Measurements from ENCODE around the gene SRGAP1.

The SRGAP1 gene

DNA sequence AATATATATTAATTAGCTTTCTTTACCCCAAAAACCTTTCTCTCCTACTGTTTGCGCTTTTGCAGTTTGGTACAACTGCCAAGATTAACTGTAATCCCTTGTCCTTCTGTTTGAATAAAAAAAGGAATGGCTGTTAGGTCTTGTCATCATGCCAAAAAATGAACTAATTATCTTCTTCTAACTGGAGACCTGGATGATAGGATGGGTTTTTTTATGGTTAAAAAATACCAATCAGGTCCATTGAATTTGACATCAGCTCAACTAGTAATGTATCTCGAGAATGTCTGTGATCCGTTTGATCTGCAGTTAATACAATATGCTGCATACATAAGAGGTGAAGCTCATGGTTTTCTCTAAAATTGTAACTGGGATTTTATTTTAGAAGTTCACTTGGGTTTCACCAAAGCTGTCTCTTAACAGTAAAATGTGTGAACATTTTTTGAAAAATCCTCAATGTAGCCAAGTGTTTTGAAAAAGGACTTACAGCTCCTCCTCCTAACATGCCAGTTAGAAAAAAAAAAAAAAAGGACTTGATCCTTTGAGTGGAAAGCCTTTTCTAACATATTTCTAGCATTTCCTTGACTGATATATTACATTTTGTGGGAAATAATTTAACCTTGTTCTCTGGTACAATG, 96.8 kb downstream of the SRGAP1 start:
- no peak for DNase-seq

DNA sequence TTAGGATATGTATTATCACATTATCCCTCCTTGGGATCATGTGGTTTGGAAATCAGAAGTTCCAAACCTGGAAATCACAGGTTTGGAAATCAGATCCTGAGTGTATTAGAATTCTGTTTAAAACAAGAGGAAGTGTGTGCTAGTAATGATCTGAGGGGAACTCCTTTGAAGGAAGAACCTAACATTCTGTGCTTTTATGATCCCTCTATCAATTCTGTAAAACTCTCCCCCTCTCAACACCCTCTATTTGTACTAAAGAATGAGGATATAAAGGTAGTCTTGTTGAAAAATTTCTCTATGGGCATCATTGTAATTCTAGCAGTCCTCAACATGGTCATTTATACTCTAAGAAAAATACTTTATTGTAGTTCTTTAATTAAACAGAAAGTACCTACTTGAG, 97.4 kb downstream of the SRGAP1 start:
- DNase-seq, result no peak

DNA sequence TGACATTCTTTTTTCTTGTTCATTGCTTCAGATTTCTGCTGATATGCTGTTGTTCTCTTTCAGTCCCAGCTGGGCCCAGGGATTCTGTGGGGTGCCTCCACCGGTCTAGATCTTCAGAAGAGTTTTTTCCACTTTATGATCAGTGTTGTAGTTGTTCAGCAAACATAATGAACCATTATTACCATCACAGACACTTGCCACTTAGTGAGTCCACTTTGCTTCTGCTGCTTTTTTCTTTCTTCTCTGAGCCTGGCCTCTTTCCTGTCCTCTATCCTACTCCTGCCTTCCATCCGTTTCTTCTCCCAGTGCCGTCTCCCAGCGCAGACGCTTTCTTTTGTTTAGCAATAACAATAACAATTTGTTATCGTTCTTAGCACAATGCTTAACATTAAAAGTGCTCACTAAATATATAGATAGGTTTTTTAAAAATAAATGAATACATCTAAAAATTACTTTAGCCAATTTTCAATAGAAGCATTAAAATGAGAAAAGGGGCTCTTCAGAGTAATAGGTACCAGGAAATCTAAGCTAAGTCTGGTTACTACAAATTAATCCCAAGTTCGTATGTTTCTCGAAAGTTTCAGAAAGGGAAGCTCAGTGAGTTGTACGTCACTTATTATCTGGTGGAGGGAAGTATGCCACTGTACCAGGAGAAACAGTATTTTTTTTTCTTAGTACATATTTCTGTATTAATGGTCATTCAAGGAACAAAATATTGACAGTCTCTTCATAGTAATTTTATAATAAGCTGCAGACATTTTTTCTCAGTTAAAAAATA, 98.2 kb downstream of the SRGAP1 start:
- no peak for DNase-seq

DNA sequence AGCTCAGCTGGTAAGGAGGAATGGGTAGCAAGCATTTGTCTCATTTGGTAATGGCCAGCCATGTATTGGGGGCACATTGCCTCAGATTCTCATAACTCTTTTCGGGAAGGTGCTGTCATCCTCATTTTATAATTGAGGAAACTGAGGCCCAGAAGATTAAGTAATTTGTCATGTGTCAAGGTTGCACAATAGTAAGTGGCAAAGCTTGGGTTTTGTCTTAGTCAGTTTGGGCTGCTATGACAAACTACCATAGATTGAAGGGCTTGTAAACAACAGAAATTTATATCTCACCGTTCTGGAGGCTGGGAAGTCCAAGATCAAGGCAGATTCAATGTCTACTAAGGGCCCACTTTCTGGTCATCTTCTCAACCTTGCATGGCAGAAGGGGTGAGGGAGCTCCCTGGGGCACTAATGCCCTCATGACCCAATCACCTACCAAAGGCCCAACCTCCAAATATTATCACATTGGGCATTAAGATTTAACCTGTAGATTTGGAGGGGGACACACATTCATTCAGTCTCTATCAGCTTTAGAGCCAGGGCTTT, 99.6 kb downstream of the SRGAP1 start:
- no peak for DNase-seq

DNA sequence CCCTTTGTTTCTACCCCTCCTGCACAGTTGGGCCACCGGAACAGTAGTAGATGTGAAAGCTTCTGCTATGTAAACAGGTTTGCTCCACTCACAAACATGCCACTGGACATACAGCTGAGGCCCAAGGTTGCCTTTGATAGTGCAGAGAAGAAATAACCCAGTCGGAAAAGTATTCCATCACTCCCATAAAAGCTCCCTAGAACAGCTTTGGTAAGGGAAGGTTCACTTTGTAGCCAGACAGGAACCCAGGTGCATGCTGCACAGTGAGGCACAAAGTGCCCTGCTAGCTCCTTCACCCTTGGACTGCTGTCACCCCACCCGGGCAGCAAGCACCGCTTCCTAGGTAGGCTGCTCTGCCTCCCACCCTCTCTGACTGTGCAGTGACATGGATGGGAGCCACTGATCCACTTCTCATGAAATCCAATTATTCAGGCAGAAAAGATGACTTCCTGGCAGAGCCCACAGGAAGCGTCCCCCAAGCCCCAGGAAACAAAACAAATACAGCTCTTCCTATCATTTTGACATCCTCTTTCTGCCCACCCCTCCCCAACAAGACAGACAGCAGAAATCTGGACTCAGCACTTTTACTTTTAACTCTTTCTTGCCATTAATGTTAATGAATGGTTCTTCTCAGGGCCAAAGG, 100.2 kb downstream of the SRGAP1 start:
- no peak for DNase-seq

DNA sequence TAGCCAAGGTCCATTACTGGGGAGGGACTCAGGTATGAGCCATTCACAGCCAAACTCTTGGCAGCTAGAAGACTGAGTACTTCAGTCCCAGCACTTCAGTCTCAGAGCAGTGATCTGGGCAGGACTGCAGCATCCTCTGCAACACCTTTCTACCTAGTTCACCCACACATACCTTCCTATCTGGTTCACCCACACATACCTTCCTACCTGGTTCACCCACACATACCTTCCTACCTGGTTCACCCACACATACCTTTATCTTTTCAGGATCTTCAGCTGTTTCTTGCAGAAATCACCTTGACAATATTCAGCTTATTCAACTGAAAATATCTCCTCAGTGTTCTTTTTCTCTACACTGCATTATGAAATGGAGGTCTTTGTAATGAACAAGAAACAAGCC, 101.3 kb downstream of the SRGAP1 start:
- no peak for DNase-seq

DNA sequence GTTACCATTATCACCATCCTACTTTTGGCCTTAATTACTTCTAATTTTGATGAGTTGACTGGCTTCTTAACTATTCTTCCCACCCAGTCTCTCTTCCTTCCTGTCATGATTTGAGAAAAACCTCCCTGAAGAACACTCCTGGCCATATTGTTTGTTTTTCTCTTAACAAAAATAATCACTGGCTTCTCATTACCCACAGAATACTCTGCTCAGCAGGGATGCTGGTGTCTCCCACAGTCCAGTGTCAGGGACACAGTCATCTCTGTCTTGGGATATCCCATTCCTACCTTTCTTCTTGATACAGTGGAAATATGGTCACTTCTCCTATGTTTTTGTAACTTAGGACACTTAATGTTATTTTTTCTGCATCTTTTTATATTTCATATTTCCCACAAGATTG, 103.7 kb downstream of the SRGAP1 start:
- DNase-seq, result no peak

DNA sequence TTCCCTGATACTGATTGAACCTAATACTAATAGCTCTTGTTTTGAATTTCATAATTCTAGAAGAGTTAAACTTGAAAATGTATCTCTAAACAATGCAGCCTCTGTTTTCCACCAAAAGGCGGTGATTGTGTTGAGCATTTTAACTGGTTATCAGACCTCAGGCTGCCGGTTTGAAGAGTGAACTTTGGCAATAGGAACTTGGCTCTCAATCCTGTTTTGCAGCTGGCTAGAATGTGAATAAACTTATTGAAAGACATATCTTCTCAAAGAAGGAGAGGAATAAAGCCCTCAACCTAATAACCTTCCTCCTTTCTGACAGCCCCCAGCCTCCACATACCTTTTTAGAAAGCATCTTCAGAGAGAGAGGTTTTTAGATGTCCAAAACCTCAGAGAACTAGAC, 105.4 kb downstream of the SRGAP1 start:
- peak; percentile 33 for DNase-seq

DNA sequence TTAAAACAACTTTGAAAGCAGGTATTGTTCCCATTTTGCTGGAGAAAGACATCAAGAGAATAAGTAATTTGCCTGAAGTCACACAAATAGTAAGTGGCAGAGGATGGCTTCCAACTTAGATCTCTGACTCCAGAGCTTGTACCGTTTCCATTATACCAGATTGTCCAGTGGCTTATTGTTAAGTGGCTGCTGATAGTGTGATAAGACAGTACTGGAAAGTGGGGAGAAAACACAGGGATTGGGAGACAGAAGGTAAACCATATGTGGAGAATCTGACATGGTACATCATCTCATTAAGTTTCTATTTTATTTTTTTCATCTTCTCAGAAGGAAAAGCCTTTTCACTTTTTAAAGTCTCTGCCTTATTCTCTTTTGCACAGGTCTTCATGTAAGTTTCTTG, 108.5 kb downstream of the SRGAP1 start:
- DNase-seq, result no peak

DNA sequence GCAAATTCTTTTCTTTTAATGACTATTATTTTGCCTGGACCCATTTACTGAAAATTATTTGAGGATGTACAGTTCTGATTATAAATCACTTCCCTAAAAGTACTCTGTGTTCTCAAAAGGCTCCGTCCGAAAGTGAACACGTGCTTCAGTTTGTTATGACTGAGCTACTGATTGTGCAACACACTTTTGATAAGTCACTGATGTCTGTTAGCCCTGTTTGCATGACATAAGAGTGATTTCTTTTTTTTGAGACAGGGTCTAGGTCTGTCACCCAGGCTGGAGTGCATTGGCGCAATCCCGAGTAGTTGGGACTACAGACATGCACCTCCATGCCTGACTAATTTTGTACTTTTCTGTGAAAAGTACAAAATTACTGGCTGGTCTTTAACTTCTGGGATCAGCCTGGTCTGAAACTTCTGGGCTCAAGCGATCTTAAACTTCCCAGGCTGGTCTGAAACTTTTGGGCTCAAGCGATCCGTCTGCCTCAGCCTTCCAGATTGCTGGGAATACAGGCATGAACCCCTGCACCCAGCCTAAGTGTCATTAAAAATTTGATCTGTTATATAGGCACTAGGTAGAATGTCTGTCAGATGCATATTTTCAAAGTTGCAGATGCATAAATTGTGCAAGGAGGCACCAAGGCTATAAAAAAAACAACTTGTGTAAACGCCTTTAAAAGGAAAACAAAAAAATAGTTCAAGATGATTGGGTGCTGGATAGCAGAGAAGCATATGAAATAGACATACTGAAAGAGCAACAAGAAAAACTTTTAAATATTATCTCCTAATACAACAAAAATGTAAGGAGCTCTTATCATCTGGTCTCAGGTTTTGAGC, 111.5 kb downstream of the SRGAP1 start:
- DNase-seq, result no peak

DNA sequence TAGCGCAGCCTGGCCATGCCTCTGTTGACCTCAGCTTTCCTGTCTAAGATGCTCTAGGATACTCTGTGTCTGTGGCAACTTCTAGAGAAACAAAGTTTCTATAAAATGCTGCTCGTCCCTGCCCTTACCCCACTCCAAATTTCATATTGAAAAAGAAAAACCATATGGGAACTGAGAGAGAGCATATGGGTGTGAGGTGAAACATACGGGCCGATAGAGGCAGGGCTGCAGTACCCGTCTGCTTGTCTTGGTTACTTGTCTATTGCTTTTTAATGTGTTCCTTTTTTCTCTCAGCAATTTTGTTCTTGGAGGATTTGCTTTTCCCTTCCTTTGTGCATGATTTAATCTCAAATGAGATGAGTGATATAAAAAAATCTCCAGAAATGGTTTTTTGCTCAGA, 113.0 kb downstream of the SRGAP1 start:
- DNase-seq, result no peak

DNA sequence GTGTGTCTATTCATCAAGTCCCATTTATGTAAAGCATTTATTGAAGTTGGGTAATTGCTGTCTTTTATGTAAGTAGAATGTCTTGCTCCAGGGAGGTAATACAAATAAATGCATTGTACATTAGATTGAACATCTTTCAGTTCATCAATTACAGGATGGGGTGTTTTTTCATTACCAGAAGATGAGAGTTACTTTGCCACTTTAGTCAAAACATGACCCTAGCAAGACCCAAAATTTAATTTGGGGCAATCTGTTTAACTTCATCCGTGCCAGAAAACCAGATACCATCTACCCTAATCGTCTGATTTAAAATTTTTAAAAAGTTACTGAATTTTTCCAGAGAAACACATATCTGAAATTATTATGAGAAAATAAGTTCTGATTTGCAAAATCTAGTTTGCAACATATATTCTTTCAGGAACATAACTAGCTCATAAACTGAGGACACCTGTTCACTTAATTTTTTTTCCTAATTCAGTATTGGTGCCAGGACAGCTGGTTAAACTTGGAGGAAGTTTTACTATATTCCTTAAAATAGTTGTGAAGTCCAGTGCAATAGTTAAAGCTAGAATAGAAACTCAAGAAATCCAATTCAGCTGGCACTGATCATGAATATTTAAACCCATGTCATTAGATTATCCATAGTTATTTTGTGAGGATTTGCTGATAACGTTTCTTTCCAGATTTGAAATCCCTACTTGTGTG, 114.5 kb downstream of the SRGAP1 start:
- DNase-seq, result no peak

DNA sequence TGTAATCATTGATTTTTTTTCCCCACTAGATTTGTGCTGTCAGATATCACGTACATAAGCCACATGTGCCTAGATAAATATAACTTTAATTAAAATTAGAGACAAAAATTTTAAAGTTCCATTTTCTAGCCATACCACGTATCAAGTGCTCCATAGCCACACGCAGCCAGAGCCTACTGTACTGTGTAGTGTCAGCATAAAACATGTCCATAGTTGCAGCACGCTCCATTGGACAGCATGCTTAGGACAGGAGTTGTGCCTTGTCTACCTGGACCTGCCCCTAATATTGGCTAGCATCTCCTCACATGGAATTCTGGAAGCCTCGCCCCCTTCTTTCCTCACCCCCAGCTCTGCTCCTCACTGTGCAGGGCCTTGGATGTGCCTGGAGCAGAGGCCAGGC, 116.5 kb downstream of the SRGAP1 start:
- no peak for DNase-seq

DNA sequence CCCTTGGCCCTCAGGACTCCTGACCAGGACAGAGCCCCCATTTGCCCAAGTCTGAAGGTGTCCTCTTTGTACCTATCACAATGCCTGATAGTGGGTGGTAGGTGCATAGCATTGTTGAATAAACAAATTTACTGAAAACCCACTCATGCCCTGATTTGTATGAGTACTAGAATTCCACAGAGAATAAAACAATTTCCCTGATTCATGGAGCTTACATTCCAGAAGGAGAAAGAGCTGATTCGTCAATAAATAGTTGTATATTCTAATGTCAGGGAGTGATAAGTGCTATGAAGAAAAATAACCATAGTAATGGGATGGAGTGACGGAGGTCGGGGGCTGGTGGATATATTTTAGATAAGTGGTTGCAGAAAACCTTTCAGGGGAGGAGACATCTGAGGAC, 117.0 kb downstream of the SRGAP1 start:
- no peak for DNase-seq

DNA sequence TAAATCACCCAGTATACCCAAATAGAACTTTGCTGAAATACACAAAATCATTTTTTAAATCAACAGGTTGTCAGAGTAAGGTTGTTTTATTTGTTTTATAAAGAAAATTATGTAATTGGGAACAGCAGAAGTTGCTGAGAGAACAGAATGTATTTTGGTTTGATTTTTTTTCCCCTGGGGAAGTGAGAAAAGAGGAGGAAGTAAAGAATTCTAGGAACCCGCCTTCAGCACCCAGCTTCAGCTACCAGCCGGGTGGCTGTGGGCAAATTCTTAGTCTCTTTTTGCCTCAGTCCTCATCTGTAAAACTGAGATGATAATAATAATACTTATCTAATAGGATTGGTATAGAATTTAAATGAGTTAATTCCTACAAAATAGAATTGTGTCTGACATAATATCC, 119.4 kb downstream of the SRGAP1 start:
- no peak for DNase-seq

DNA sequence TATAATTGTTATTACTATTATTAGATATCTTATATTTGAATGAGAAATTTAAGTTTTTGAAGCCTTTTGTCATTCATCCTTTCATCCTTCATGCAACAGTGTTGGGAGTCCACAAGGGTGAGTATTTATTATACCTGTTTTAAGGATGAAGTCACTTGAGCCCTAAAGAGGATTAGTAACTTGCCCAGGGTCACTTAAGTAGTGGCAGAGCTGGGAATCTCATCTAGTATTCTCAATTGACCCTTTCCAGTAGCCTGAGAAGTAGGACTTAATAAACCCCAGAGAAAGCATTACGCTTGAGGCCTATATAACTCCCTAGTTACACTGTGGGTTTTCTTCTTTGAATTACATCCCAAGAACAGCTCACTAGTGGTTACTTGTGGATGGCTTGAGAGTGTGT, 119.8 kb downstream of the SRGAP1 start:
- DNase-seq, result no peak

DNA sequence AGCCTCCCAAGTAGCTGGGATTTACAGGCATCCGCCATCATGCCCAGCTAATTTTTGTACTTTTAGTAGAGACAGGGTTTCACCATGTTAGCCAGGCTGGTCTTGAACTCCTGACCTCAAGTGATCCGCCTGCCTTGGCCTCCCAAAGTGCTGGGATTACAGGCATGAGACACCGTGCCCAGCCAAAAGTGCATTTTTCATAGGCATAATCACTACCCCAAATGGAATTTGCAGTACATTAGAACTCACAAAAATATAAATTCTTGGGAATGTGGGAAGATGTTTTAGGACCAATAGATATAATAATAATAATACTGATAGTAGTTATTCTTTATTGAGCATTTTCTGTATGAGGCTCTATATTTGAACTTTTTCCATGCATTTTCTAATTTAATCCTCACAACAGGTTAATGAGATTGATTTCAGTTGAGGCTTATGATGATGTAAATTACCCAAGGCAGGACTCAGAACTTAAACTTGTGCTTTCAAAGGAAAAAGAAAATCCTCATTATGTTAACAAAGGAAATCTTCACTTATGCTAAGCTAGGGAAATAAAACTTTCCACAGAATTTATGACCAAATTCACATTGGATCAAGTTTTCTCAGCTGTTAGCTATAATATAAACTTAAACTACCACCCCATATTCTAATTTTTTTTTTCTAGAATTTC, 121.6 kb downstream of the SRGAP1 start:
- DNase-seq, result no peak

DNA sequence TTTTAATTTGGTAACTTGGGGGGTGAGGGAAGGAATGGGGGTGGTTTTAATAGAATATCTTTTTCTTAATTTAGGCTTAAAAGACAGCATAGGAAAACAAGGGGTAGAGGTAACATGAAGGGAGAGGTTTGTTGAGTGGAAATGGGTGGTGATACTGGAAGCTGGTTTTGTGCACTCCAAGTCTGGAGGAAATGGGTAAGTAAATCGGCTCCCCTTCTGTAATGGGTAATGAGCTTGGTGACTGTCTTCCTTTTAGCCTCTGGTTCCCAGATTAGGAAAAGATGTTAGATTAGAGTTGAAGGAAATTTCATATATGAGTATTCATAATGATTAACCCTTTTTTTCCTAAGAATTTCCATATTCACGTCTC, 122.1 kb downstream of the SRGAP1 start:
- DNase-seq, result no peak

DNA sequence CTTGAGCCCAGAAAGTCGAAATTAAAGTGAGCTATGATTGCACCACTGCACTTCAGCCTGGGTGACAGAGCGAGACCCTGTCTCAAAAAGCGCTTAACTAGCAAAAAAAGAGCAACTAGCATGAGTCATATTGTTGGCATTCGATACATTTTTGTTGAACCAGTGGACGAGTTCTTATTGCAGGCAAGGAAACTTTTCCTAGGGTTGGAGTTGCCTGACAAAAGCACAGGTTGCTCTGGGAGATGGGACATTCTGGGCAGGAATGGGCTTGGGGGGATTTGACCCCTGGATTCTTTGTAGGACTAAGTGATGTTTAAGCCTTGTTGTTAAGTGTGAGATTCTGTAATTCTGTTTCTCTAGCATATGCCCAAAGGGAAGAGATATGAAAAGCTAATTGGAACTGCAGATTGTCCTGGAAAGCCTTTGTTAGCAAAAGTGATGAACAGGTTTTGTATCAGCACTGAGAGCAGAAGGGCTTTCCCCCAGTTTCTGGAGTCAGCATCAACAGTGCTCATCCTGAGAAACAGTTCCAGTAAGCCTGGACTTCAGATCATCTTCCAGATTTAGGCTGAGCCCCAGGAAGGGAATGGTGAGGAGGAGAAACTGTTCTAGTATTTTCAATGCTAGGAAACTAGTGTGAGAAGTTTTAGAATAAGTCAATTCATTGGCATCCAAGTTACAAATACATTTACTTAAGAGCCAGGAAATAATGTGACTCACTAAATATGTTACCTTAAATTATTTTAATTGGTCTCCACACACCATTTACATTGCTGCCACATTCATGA, 123.1 kb downstream of the SRGAP1 start:
- DNase-seq, result no peak

DNA sequence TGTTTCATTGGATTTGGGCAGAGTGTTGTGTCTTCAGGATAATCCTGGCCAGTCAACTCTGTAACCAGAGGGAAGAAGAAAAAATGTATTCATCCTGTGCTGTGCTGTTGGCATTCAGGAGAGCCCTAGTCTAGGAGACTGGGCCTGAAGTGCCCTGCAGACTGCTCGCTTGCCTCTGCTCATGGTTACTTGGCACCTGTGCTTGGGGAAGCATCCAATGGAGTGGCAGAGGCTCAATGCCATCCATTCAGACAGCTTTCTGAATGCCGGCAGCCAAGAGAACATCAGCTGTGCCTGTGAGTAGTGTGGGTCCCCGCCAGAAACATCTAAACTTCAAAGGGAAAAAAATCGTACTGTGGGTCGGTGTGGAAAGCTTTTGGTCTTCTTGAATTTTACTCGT, 124.2 kb downstream of the SRGAP1 start:
- DNase-seq, result peak; percentile 72

DNA sequence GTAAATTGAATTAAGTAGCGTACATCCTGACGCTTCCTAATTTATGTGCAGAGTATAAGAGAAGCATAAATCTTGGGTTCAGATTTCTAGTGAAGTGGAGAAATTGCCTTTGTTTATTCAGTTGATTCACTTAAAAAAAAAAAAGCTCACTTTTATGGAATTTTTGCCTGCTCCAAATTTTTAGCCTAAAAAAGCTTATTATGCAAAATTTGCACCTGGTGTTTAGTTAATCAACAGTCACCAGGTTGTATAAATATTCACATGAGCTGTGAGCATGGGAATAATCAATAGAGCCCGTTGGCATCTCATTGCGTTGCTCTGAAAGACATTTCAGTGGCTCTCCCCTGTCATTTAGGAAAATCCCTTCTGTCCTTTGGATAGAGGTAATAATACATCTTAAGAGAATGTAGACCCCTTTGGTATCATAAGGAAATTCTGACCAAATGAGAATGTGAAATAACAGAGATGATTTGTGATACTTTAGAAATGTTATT, 132.4 kb downstream of the SRGAP1 start:
- DNase-seq, result no peak
